Measurements from ENCODE around the gene ARHGAP33. TPM values are rescaled to one million over a fixed set of nuclear protein-coding genes. Genes with fewer than 3 reads are reported as not detected.

ARHGAP33 gene
- total RNA-seq, 2 donors from 2014 or later = 6.0 to 25.0 TPM

DNA sequence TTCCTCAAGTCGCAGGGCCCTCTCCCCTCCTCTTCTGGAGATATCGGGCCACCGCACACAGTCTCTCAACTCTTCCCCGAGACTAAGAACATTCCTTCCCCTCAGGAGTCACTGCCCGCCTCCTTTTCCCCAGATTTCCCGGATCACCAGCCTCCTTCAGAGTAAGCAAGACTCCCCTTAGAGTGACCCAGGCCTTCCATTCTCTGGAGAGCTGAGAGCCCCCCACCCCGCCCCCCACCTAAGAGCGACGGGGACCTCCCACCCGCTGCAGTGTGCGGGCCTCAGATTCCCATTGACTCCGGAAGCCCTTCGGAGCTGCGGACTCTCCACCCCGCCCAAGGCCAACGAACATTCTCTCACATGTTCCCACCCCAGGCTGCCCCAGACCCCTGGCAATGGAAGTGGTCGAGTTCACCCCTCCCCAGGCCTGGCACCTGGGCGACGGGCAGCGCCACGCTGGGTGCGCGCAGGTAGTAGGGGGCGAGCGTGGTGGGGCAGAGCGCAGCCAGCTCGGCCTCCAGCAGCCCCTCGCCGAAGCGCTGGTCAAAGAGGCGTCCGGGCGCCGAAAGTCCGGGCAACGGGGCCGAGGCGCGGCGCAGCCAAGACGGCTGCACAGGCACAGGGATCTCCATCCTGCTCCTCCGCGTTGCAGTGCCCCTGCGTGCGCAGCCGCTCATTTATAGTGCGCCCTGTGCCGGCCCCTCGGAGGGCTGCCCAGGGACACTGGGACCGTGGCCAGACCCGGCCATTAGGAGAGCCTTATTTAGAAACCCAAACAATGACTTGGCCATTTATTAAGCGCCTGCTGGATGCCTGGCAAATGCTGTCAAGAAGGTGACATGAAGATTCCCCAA lies 18.8 kb upstream of the ARHGAP33 start, which contains the start of gene HSPB6:
HSPB6 (minus strand) TSS at position 653 of the 854 bp plus-strand sequence; CDS start at position 632, 21 bp downstream.
- intact Hi-C loops (cut with DNase I) = no loop called here
- no peak for TF ChIP-seq CTCF (IDR thresholded peaks at IDR 0.05)
- peak; percentile 51 for DNase-seq
- Histone ChIP-seq H3K9me3 (no peaks in the 10 kb centered on the region), H3K27ac (peak within 1 kb of the TSS; percentile 72), H3K9ac (ENCODE audit: low read depth in 2 of 2, low read length in 2 of 2) (peak within 1 kb of the TSS; percentile 56 to 73), H3K4me3 (peak within 1 kb of the TSS; percentile 74), H3K4me1 (no peaks in the 10 kb centered on the region), H3K27me3 (no peaks in the 10 kb centered on the region), H3K36me3 (peaks cover 5% of the 10 kb centered on the region)

- peak overlapping the region; percentile 74 for H3K4me3 ChIP-seq
- H3K27me3 ChIP-seq = no peaks in the 10 kb centered on the region
- H3K4me1 ChIP-seq = no peaks in the 10 kb centered on the region
- intact Hi-C loops (cut with DNase I) = no loop called here
- peaks cover 5% of the 10 kb centered on the region for H3K36me3 ChIP-seq
- peak; percentile 70 for DNase-seq
- peak overlapping the region; percentile 56 to 73 for H3K9ac ChIP-seq (ENCODE audit: low read depth in 2 of 2, low read length in 2 of 2)
- TF ChIP-seq CTCF (IDR thresholded peaks at IDR 0.05) = no peak
- H3K9me3 ChIP-seq = no peaks in the 10 kb centered on the region
- peak overlapping the region; percentile 72 for H3K27ac ChIP-seq
These were observed 18.1 kb upstream of the ARHGAP33 start for GRCh38 chr19:35757231-35757748.

GRCh38 chr19:35757749-35758608 lies 17.4 kb upstream of the ARHGAP33 start, which contains the start of gene PROSER3:
Gene PROSER3, plus strand, starts transcription at chr19:35758176. Its CDS starts 40 bp downstream, at chr19:35758216.
- Histone ChIP-seq H3K9ac (ENCODE audit: low read depth in 2 of 2, low read length in 2 of 2) (peak within 1 kb of the TSS; percentile 82 to 97), H3K27ac (peak within 1 kb of the TSS; percentile 80), H3K36me3 (peaks cover 5% of the 10 kb centered on the region), H3K4me3 (peak within 1 kb of the TSS; percentile 74), H3K27me3 (no peaks in the 10 kb centered on the region), H3K9me3 (no peaks in the 10 kb centered on the region), H3K4me1 (no peaks in the 10 kb centered on the region)
- intact Hi-C loops (cut with DNase I) = no loop called here
- no peak for TF ChIP-seq CTCF (IDR thresholded peaks at IDR 0.05)
- DNase-seq = peak; percentile 98

GRCh38 chr19:35759697-35760096 lies 15.7 kb upstream of the ARHGAP33 start:
- DNase-seq = no peak
- H3K36me3 ChIP-seq = no peaks in the 10 kb centered on the region
- intact Hi-C loops (cut with DNase I) = no loop called here
- no peak overlapping the region for H3K27ac ChIP-seq
- no peaks in the 10 kb centered on the region for H3K27me3 ChIP-seq
- no peaks in the 10 kb centered on the region for H3K9me3 ChIP-seq
- TF ChIP-seq CTCF (IDR thresholded peaks at IDR 0.05) = no peak
- H3K9ac ChIP-seq (ENCODE audit: low read depth in 2 of 2, low read length in 2 of 2) = no peak overlapping the region
- no peak overlapping the region for H3K4me3 ChIP-seq
- no peaks in the 10 kb centered on the region for H3K4me1 ChIP-seq

DNA sequence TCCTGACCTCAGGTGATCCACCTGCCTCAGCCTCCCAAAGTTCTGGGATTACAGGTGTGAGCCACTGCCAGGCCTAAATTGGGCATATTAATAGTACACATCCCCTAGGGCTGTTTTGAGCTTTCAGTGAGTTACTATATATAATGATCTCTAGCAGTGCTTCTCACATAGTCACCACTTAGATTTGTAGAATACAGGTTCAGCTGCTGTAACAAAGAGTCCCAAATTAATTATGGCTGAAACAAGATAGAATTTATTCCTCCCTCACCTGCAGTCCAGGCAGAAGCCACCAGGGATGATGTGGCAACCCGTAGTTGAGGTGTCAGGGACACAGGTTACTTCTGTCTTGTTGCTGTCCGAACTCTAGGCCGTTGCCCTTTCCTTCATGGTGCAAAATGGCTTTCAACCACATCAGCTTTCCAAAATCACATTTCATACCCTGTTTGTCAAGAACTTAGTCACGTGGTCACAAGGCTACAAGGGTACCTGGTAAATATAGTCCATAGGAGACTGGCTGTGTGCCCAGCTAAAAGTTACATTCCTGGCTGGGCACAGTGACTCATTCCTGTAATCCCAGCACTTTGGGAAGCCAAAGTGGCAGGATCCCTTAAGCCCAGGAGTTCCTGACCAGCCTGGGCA lies 14.5 kb upstream of the ARHGAP33 start:
- Histone ChIP-seq H3K9ac (ENCODE audit: low read depth in 2 of 2, low read length in 2 of 2) (no peak overlapping the region), H3K4me3 (no peak overlapping the region)

More for the DNA sequence above, 14.5 kb upstream of the ARHGAP33 start:
- Histone ChIP-seq H3K27me3 (no peaks in the 10 kb centered on the region), H3K36me3 (no peaks in the 10 kb centered on the region), H3K27ac (no peak overlapping the region), H3K4me1 (no peaks in the 10 kb centered on the region), H3K9me3 (no peaks in the 10 kb centered on the region)
- DNase-seq = no peak
- intact Hi-C loops (cut with DNase I) = no loop called here
- no peak for TF ChIP-seq CTCF (IDR thresholded peaks at IDR 0.05)

All from colonic mucosa (tissue), 4 donors.